HepG2 (cell line): ENCODE data around the gene NDUFB5. TPM values are rescaled to one million over a fixed set of nuclear protein-coding genes. Genes with fewer than 3 reads are reported as not detected.

ENCODE experiments used
- CREB1 ChIP-seq, 2 experiments: fragments of 450-650 bp in 1 of 2; IDR thresholded peaks; 2 replicates each; pipeline ENCODE4 v1.6.1; 2016 to 2017; ENCODE audit warnings: control low read depth in 1 of 2, mild to moderate bottlenecking in 1 of 2, missing compliant biosample characterization in 1 of 2, missing genetic modification characterization in 1 of 2
- NR0B2 ChIP-seq: sonication (generic); formaldehyde crosslinking; IDR thresholded peaks from 2 replicates; pipeline ENCODE4 v1.4.0; 2020; ENCODE audit warnings: mild to moderate bottlenecking, missing genetic modification reagents
- THAP7 ChIP-seq: sonication (generic); formaldehyde crosslinking; IDR thresholded peaks from 2 replicates; pipeline ENCODE4 v1.8.1; 2023; ENCODE audit warnings: mild to moderate bottlenecking, missing genetic modification reagents
- ZFX ChIP-seq: sonication (generic); formaldehyde crosslinking; IDR thresholded peaks from 2 replicates; pipeline ENCODE4 v1.4.0; 2020; ENCODE audit warnings: mild to moderate bottlenecking, low read depth, missing genetic modification reagents, moderate library complexity
- ZNF296 ChIP-seq: sonication (generic); formaldehyde crosslinking; conservative IDR thresholded peaks from 2 replicates; pipeline ENCODE4 v1.5.0; 2020; ENCODE audit warnings: mild to moderate bottlenecking, missing genetic modification reagents
- ZNF407 ChIP-seq: sonication (generic); formaldehyde crosslinking; IDR thresholded peaks from one replicate; pipeline ENCODE4 v1.5.1; 2020; ENCODE audit warnings: mild to moderate bottlenecking, missing genetic modification reagents; ENCODE audit errors: not compliant biosample characterization
- ZNF589 ChIP-seq: sonication (generic); formaldehyde crosslinking; conservative IDR thresholded peaks from 2 replicates; pipeline ENCODE4 v1.8.0; 2022; ENCODE audit warnings: mild to moderate bottlenecking, moderate library complexity, missing genetic modification reagents
- ZNF614 ChIP-seq: IDR thresholded peaks from 2 replicates; pipeline ENCODE4 v1.6.1; 2018; ENCODE audit warnings: missing biosample characterization, missing genetic modification reagents, inconsistent platforms, borderline replicate concordance
- ZNF709 ChIP-seq: sonication (generic); formaldehyde crosslinking; IDR thresholded peaks from 2 replicates; pipeline ENCODE4 v1.5.0; 2020; ENCODE audit warnings: mild to moderate bottlenecking, missing genetic modification reagents
- ZNF781 ChIP-seq: sonication (generic); formaldehyde crosslinking; IDR thresholded peaks from 2 replicates; pipeline ENCODE4 v1.5.1; 2020; ENCODE audit warnings: borderline replicate concordance, mild to moderate bottlenecking, missing genetic modification reagents; ENCODE audit errors: not compliant biosample characterization
- polyA plus RNA-seq, 8 experiments: library from polyadenylated mRNA; depleted of rRNA in 3 of 8; stranded (reverse) in 7 of 8; unstranded in 1 of 8; fragments of >200 nt; fragmentation: Illumina TruSeq in 4 of 8; extraction: Trizol in 4 of 8; gene quantifications; 2 replicates each; pipeline versions ENCODE4 v1.2.1 to v1.2.3, GENCODE V29; 2011 to 2016; ENCODE audit warnings: low read depth in 4 of 8, missing spikeins in 1 of 8, mixed read lengths in 1 of 8; ENCODE audit not compliant: insufficient read depth in 1 of 8
- total RNA-seq, 5 experiments: library from RNA; depleted of rRNA; stranded (reverse); fragments of >200 nt; fragmentation: Illumina TruSeq; extraction: Trizol; gene quantifications; 2 replicates each; pipeline ENCODE4 v1.2.3, GENCODE V29; 2016; ENCODE audit warnings: low read depth in 1 of 5
- TF ChIP-seq, protein P1 (sequence below): sonication (generic); formaldehyde crosslinking; IDR thresholded peaks from 2 replicates; pipeline ENCODE4 v1.4.0; 2020; ENCODE audit warnings: missing genetic modification reagents, borderline replicate concordance
- TF ChIP-seq, protein P2 (sequence below): sonication (generic); formaldehyde crosslinking; IDR thresholded peaks from 2 replicates; pipeline ENCODE4 v1.8.1; 2023; ENCODE audit warnings: mild to moderate bottlenecking, moderate library complexity, missing genetic modification reagents

The NDUFB5 gene
- total and polyA plus RNA-seq, 2 of the 13 experiments (the other 11 are each of a cell fraction or from before 2014, with no cell fraction given), result 43.3 to 120 TPM

- TF ChIP-seq ZNF296 (CRISPR knock-in tag) (no peak), ZNF407 (CRISPR knock-in tag) (no peak), ZNF709 (CRISPR knock-in tag) (no peak), ZNF589 (CRISPR knock-in tag) (0 out of 2 replicates have a peak, but pooled peaks have one; percentile 41), ZNF781 (CRISPR knock-in tag) (peak; percentile 20), ZNF614 (no peak; the same call in 1 of the 2 replicates), ZFX (CRISPR knock-in tag) (peak; percentile 81), THAP7 (CRISPR knock-in tag) (no peak), NR0B2 (CRISPR knock-in tag) (no peak; the same call in 1 of the 2 replicates), CREB1 (IDR thresholded peaks at IDR 0.05) (peak; percentile 83), CREB1 (CRISPR knock-in tag; IDR thresholded peaks at IDR 0.05) (peak; percentile 93)
- TF ChIP-seq, protein P1, sequence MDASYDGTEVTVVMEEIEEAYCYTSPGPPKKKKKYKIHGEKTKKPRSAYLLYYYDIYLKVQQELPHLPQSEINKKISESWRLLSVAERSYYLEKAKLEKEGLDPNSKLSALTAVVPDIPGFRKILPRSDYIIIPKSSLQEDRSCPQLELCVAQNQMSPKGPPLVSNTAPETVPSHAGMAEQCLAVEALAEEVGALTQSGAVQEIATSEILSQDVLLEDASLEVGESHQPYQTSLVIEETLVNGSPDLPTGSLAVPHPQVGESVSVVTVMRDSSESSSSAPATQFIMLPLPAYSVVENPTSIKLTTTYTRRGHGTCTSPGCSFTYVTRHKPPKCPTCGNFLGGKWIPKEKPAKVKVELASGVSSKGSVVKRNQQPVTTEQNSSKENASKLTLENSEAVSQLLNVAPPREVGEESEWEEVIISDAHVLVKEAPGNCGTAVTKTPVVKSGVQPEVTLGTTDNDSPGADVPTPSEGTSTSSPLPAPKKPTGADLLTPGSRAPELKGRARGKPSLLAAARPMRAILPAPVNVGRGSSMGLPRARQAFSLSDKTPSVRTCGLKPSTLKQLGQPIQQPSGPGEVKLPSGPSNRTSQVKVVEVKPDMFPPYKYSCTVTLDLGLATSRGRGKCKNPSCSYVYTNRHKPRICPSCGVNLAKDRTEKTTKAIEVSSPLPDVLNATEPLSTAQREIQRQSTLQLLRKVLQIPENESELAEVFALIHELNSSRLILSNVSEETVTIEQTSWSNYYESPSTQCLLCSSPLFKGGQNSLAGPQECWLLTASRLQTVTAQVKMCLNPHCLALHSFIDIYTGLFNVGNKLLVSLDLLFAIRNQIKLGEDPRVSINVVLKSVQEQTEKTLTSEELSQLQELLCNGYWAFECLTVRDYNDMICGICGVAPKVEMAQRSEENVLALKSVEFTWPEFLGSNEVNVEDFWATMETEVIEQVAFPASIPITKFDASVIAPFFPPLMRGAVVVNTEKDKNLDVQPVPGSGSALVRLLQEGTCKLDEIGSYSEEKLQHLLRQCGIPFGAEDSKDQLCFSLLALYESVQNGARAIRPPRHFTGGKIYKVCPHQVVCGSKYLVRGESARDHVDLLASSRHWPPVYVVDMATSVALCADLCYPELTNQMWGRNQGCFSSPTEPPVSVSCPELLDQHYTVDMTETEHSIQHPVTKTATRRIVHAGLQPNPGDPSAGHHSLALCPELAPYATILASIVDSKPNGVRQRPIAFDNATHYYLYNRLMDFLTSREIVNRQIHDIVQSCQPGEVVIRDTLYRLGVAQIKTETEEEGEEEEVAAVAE (CRISPR knock-in tag), result peak; percentile 89; the same call in 1 of the 2 replicates
- TF ChIP-seq, protein P2, sequence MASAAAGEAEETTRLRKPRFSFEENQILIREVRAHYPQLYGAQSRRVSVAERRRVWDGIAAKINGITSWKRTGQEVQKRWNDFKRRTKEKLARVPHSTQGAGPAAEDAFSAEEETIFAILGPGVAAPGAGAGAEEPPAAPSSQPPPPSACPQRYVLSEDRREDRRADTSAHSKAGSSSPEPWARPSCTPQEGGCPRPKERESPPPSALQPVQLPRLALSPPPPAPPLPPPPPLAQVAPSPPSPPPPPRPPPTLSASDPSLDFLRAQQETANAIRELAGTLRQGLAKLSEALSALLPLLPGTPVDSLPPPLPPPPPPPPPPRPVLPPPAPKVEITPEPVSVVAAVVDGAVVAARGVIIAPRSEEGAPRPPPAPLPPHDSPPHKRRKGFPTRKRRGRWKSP (CRISPR knock-in tag), result no peak
Measured at GRCh38 chr3:179562591-179563270, 41.9 kb upstream of the NDUFB5 start, which contains the start of gene ACTL6A (continued).
